ENCODE measurements around the gene NPAS3.

- no peak for TF ChIP-seq POLR2A (IDR thresholded peaks at IDR 0.05; ENCODE audit: low read length)
- no peak for TF ChIP-seq GATA1 (IDR thresholded peaks at IDR 0.05; ENCODE audit: low read depth, low read length)
Measured at GRCh38 chr14:33357225-33358010, 418.7 kb downstream of the NPAS3 start.

Data from erythroblast (primary cell).